ENCODE results near the gene ZNF549.

DNA sequence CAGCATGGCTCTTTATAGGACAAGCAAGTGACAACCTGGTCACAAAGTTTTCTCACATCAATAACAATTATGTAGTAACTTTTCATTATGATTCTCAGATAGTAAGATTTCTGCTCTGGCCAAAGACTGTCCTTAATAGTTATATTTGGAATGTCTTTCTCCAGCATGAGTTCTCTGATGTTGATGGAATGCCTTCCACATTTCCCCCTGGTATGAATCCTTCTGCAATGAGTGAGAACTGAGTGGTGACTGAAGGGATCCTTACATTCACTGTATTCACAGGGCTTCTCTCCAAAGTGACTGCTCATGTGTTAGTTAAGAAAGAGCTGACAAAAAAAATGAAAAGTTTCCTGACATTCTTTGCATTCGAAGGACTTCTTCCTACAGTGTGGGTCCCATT lies 19.4 kb downstream of the ZNF549 start:
- TF ChIP-seq, protein P1, sequence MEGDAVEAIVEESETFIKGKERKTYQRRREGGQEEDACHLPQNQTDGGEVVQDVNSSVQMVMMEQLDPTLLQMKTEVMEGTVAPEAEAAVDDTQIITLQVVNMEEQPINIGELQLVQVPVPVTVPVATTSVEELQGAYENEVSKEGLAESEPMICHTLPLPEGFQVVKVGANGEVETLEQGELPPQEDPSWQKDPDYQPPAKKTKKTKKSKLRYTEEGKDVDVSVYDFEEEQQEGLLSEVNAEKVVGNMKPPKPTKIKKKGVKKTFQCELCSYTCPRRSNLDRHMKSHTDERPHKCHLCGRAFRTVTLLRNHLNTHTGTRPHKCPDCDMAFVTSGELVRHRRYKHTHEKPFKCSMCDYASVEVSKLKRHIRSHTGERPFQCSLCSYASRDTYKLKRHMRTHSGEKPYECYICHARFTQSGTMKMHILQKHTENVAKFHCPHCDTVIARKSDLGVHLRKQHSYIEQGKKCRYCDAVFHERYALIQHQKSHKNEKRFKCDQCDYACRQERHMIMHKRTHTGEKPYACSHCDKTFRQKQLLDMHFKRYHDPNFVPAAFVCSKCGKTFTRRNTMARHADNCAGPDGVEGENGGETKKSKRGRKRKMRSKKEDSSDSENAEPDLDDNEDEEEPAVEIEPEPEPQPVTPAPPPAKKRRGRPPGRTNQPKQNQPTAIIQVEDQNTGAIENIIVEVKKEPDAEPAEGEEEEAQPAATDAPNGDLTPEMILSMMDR (IDR thresholded peaks at IDR 0.05) = no peak
- TF ChIP-seq POLR2AphosphoS5 (IDR thresholded peaks at IDR 0.05) (no peak), POLR2A (IDR thresholded peaks at IDR 0.05) (no peak)
